ENCODE measurements around the gene UNC119. TPM values are rescaled to one million over a fixed set of nuclear protein-coding genes. Genes with fewer than 3 reads are reported as not detected.

UNC119 gene
- total and polyA plus RNA-seq, 2 of the 13 experiments (the other 11 are each of a cell fraction or from before 2014, with no cell fraction given): 10.4 to 63.1 TPM

- TF ChIP-seq ZC3H13 (CRISPR knock-in tag; IDR thresholded peaks at IDR 0.05): no peak
- TF ChIP-seq ZNF691 (CRISPR knock-in tag; IDR thresholded peaks at IDR 0.05; ENCODE audit: borderline replicate concordance, low read depth): no peak
- no peak for TF ChIP-seq MYNN (CRISPR knock-in tag; IDR thresholded peaks at IDR 0.05; ENCODE audit: low read depth)
- TF ChIP-seq TOE1 (CRISPR knock-in tag; IDR thresholded peaks at IDR 0.05): no peak
- peak; percentile 50 for TF ChIP-seq DMAP1 (CRISPR knock-in tag; IDR thresholded peaks at IDR 0.05)
- no peak for TF ChIP-seq TGIF2 (CRISPR knock-in tag; IDR thresholded peaks at IDR 0.05)
- 0 out of 2 replicates have a peak, but pooled peaks have one; percentile 37 for TF ChIP-seq BCL3 (CRISPR knock-in tag; IDR thresholded peaks at IDR 0.05)
- TF ChIP-seq THAP7 (CRISPR knock-in tag; IDR thresholded peaks at IDR 0.05): no peak
- TF ChIP-seq JUND (CRISPR knock-in tag; IDR thresholded peaks at IDR 0.05): no peak
- TF ChIP-seq REXO4 (CRISPR knock-in tag; IDR thresholded peaks at IDR 0.05; ENCODE audit: borderline replicate concordance): no peak
- no peak for TF ChIP-seq ZNF782 (CRISPR knock-in tag; IDR thresholded peaks at IDR 0.05; ENCODE audit: borderline replicate concordance)
- TF ChIP-seq NRL (CRISPR knock-in tag; IDR thresholded peaks at IDR 0.05; ENCODE audit: borderline replicate concordance): no peak
- no peak for TF ChIP-seq ZNF672 (CRISPR knock-in tag; IDR thresholded peaks at IDR 0.05)
- no peak for TF ChIP-seq ZNF143 (CRISPR knock-in tag; IDR thresholded peaks at IDR 0.05)
- no peak for TF ChIP-seq DNMT3B (CRISPR knock-in tag; conservative IDR thresholded peaks at IDR 0.05)
- no peak for TF ChIP-seq STAT6 (CRISPR knock-in tag; IDR thresholded peaks at IDR 0.05; ENCODE audit: borderline replicate concordance)
- peak in 1 of 2 experiments; percentile 24; a peak in 1 of 4 replicates for TF ChIP-seq KLF16 (CRISPR knock-in tag; IDR thresholded peaks at IDR 0.05)
- TF ChIP-seq AGO2 (optimal IDR thresholded peaks at IDR 0.05; ENCODE audit: low read depth, low read length): peak; percentile 62
- no peak for TF ChIP-seq RBM22 (optimal IDR thresholded peaks at IDR 0.05; ENCODE audit: low read length)
- TF ChIP-seq PAF1 (CRISPR knock-in tag; IDR thresholded peaks at IDR 0.05): no peak
- no peak for TF ChIP-seq NR2F2 (IDR thresholded peaks at IDR 0.05; ENCODE audit: borderline replicate concordance, low read depth)
- TF ChIP-seq NBN (conservative IDR thresholded peaks at IDR 0.05): no peak
- no peak; the same call in 1 of the 2 replicates for TF ChIP-seq MXD4 (CRISPR knock-in tag; IDR thresholded peaks at IDR 0.05)
- TF ChIP-seq MAFK (conservative IDR thresholded peaks at IDR 0.05 in 1 of 2, IDR thresholded peaks at IDR 0.05 in 1 of 2; ENCODE audit: low read length in 2 of 2): no peak
- no peak for TF ChIP-seq ZFYVE20 (CRISPR knock-in tag; IDR thresholded peaks at IDR 0.05; ENCODE audit: borderline replicate concordance, low read depth)
- TF ChIP-seq ZFX (CRISPR knock-in tag; IDR thresholded peaks at IDR 0.05; ENCODE audit: low read depth): peak; percentile 91
- TF ChIP-seq DDIT3 (CRISPR knock-in tag; IDR thresholded peaks at IDR 0.05): no peak
Measured at GRCh38 chr17:28598799-28599310, 46.4 kb upstream of the UNC119 start, which contains the start of gene SPAG5 (continued).
